GM18951 (cell line): ENCODE results near the gene TICAM1.

Source experiments
- POLR2A ChIP-seq: IDR thresholded peaks from 4 replicates; pipeline ENCODE4 v1.6.1; 2011; ENCODE audit warnings: mild to moderate bottlenecking; ENCODE audit not compliant: insufficient read length, insufficient read depth; ENCODE audit errors: extremely low read depth
- in situ Hi-C: fragments of 300-500 bp; cut with MboI; formaldehyde crosslinking; loops from one replicate; pipeline ENCODE4 v1.12.0; 2022; ENCODE audit warnings: low sequenced_read_pairs, mixed read lengths, inconsistent platforms; ENCODE audit not compliant: unreplicated experiment

The TICAM1 gene

GRCh38 chr19:4821265-4821664, 10.2 kb downstream of the TICAM1 start:
- in situ Hi-C loops, result no loop called here

GRCh38 chr19:4817467-4818277, 13.8 kb downstream of the TICAM1 start:
- in situ Hi-C loops, result no loop called here
- TF ChIP-seq POLR2A, result no peak

More at GRCh38 chr19:4821265-4821664, 10.2 kb downstream of the TICAM1 start:
- TF ChIP-seq POLR2A, result no peak

DNA sequence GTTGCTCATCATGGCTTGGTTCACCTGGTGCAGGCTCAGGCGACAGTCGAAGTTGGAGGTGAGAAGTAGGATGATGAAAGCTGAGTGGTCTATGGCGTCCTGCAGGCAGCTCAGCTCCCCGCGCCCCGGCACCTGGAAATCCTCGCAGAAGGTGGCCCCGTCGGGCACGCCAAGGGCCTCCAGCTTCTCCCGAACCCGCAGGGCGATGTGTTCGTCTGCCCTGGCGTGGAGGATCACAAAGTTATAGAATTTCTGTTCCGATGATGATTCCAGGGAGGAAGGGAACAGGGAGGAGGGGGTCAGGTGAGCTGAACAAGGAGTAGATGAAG, 14.6 kb downstream of the TICAM1 start:
- in situ Hi-C loops, result no loop called here

GRCh38 chr19:4816202-4816949, 15.1 kb downstream of the TICAM1 start:
- TF ChIP-seq POLR2A, result no peak
- in situ Hi-C loops, result no loop called here

More for the DNA sequence above, 14.6 kb downstream of the TICAM1 start:
- TF ChIP-seq POLR2A, result no peak

GRCh38 chr19:4815426-4816201, 15.9 kb downstream of the TICAM1 start:
- in situ Hi-C loops, result no loop called here
- TF ChIP-seq POLR2A, result no peak

DNA sequence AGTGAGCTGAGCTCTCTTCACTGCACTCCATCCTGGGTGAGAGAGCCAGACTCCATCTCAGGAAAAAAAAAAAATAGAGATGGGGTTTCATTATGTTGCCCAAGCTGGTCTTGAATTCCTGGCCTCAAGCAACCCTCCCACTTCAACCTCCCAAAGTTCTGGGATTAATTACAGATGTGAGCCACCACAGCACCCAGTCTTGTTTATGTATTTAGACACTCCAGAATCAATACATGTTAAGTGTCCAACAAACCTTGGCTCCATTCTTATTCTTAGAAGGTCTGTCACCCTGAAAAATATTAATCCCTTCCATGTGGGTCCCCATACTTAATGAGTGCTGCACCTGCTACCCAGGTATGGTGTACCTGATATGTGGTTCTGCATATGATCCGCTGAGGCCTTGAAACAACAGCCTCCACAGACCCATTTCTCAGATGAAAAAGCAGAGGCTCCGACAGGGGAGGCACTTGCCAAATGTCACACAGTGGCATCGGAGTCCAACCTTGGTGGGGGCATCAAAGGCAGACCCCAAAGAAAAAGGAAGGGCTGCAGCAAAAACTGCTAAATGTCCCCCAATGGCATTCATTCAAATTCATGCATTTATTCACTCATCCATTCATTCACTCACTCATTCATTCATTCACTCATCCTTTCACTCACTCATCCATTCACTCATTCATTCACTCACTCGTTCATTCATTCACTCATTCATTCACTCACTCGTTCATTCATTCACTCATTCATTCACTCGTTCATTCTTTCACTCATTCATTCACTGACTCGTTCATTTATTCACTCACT, 16.7 kb downstream of the TICAM1 start:
- in situ Hi-C loops, result no loop called here
- no peak for TF ChIP-seq POLR2A

GRCh38 chr19:4811328-4812131, 20.0 kb downstream of the TICAM1 start:
- TF ChIP-seq POLR2A, result no peak
- in situ Hi-C loops, result no loop called here

DNA sequence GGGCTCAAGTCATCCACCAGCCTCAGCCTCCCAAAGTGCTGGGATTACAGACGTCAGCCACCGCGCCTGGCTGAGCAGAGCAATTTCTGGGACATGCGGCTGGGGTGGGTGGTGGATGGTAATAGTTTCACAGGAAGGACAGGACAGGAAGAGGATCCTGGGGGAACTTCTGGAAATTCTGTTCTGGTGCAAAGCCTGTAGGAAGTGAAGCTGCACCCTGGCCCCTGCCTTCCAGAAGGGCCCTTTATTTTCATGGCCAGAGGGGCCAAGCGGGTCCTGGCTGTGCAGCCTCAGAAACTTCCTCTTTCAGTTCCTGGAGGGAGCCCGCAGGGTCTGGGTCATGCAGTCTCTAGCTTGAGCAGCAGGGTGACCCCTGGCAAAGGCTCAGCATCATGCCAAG, 24.3 kb downstream of the TICAM1 start:
- TF ChIP-seq POLR2A, result no peak
- in situ Hi-C loops, result loop anchor here (10.0 kb wide), 1 partner anchor 48 kb away; no protein-coding TSS in a partner anchor

- in situ Hi-C loops, result loop anchor here (10.0 kb wide), 1 partner anchor 48 kb away; no protein-coding TSS in a partner anchor
- no peak for TF ChIP-seq POLR2A
These were observed 25.1 kb downstream of the TICAM1 start for GRCh38 chr19:4806384-4806783.

GRCh38 chr19:4805140-4805539, 26.4 kb downstream of the TICAM1 start:
- in situ Hi-C loops, result loop anchor here (10.0 kb wide), 1 partner anchor 50 kb away; no protein-coding TSS in a partner anchor

- TF ChIP-seq POLR2A, result no peak
- in situ Hi-C loops, result loop anchor here (10.0 kb wide), 1 partner anchor 51 kb away; no protein-coding TSS in a partner anchor
These were observed 27.5 kb downstream of the TICAM1 start for GRCh38 chr19:4803736-4804695.
